Measurements from ENCODE around the gene XPNPEP1. TPM values are rescaled to one million over a fixed set of nuclear protein-coding genes. Genes with fewer than 3 reads are reported as not detected.

The XPNPEP1 gene
- total and polyA plus RNA-seq, 2 of the 4 experiments (the other 2 are of a cell fraction), result 164 to 311 TPM

GRCh38 chr10:109880886-109881768 lies 42.2 kb downstream of the XPNPEP1 start:
- H3K36me3 ChIP-seq (ENCODE audit: control insufficient read depth, insufficient read depth, low read length), result peaks cover 46% of the 10 kb centered on the region
- H2AK5ac ChIP-seq (ENCODE audit: low read depth, low read length), result no peak overlapping the region
- H2BK120ac ChIP-seq (ENCODE audit: low read depth, low read length), result no peak overlapping the region
- POLR2A ChIA-PET (ENCODE audit: unreplicated experiment), result no interaction called here
- no peak overlapping the region for H2AFZ ChIP-seq (replicated peaks; ENCODE audit: low read length, poor library complexity)
- no peak overlapping the region for H4K91ac ChIP-seq (ENCODE audit: insufficient read depth, low read depth, low read length)
- H4K5ac ChIP-seq (ENCODE audit: low read depth, low read length), result no peak overlapping the region
- H3K9me3 ChIP-seq (ENCODE audit: control insufficient read depth, insufficient read depth, low read length), result no peaks in the 10 kb centered on the region
- H2BK15ac ChIP-seq (ENCODE audit: low read depth, low read length), result no peak overlapping the region
- no peaks in the 10 kb centered on the region for H3K9me1 ChIP-seq (ENCODE audit: insufficient read depth, low read length)
- H3K23ac ChIP-seq (ENCODE audit: low read depth, low read length), result no peak overlapping the region
- H2AK9ac ChIP-seq (replicated peaks; ENCODE audit: low read depth, low read length, poor library complexity), result peak overlapping the region; percentile 38
- no peaks in the 10 kb centered on the region for H4K20me1 ChIP-seq (ENCODE audit: insufficient read depth, low read length)
- H3K4ac ChIP-seq (ENCODE audit: low read depth, low read length), result no peak overlapping the region
- BruUV-seq (replicated peaks), result no TSS peak
- dilution Hi-C loops (cut with HindIII; ENCODE audit: low sequenced_read_pairs, unreplicated experiment), result no loop called here
- no peak overlapping the region for H2BK5ac ChIP-seq (ENCODE audit: low read depth, low read length, poor library complexity, severe bottlenecking)
- in situ Hi-C loops (cut with MboI; ENCODE audit: low sequenced_read_pairs), result loop anchor here (5.0 kb wide), 2 partner anchors 256 to 391 kb away; no protein-coding TSS in a partner anchor
- no peak overlapping the region for H3K9ac ChIP-seq (ENCODE audit: low read depth, low read length)
- H3K79me1 ChIP-seq (ENCODE audit: low read depth in 1 of 2, low read length in 2 of 2), result peaks cover 0 to 7% of the 10 kb centered on the region in 2 experiments; a peak in 2 of 4 replicates
- WGBS, 2 experiments (ENCODE audit: extremely low coverage in 2 of 2, insufficient read length in 1 of 2), result 33% methylated on average over 1 of the region's 8 CpGs; no CpG with 5 or more reads in 1 of the 2 experiments
- CTCF ChIA-PET, result interaction anchor here (0.6 to 1.1 kb wide), 3 partner anchors 104 to 257 kb away, joined by 3 to 6 read pairs (median 3); no protein-coding TSS in a partner anchor
- no peak overlapping the region for H3K4me3 ChIP-seq (ENCODE audit: insufficient read depth, low read depth, low read length)
- no peak overlapping the region for H2BK20ac ChIP-seq (ENCODE audit: low read depth, low read length)
- no peak for DNase-seq
- no peak overlapping the region for H3K14ac ChIP-seq (replicated peaks; ENCODE audit: low read depth, low read length)
- no peak overlapping the region for H3K4me2 ChIP-seq (ENCODE audit: low read depth, low read length)
- H3K18ac ChIP-seq (ENCODE audit: low read depth, low read length), result no peak overlapping the region
- no peak overlapping the region for H4K8ac ChIP-seq (ENCODE audit: low read depth in 2 of 2, low read length in 2 of 2)
- intact Hi-C loops (cut with micrococcal nuclease), result loop anchor here (5.0 kb wide), 1 partner anchor 346 kb away; no protein-coding TSS in a partner anchor
- ATAC-seq (ENCODE audit: low read depth), result no peak
- no peak overlapping the region for H3K56ac ChIP-seq (ENCODE audit: extremely low read depth, insufficient read depth, low read length)
- peaks cover 4% of the 10 kb centered on the region for H3K4me1 ChIP-seq (ENCODE audit: control insufficient read depth, insufficient read depth, low read length)
- H3K27me3 ChIP-seq (ENCODE audit: control insufficient read depth, insufficient read depth, low read length), result no peaks in the 10 kb centered on the region
- H3K27ac ChIP-seq (ENCODE audit: insufficient read depth, low read length), result no peak overlapping the region
- no peak for TF ChIP-seq CTCF (conservative IDR thresholded peaks at IDR 0.05; ENCODE audit: low read depth, low read length)
- no peak for TF ChIP-seq RFX5 (IDR thresholded peaks at IDR 0.05; ENCODE audit: low read depth, low read length)
- no peak for TF ChIP-seq ELK1 (IDR thresholded peaks at IDR 0.05; ENCODE audit: borderline replicate concordance, low read depth, low read length)
- TF ChIP-seq CHD1 (IDR thresholded peaks at IDR 0.05; ENCODE audit: low read depth, low read length), result no peak
- no peak for TF ChIP-seq NFE2L2 (IDR thresholded peaks at IDR 0.05; ENCODE audit: low read depth, low read length)
- TF ChIP-seq SMC3 (IDR thresholded peaks at IDR 0.05; ENCODE audit: low read depth, low read length), result no peak
- no peak for TF ChIP-seq FOS (IDR thresholded peaks at IDR 0.05; ENCODE audit: low read depth, low read length)
- TF ChIP-seq RAD21 (IDR thresholded peaks at IDR 0.05; ENCODE audit: low read length), result no peak
- no peak for TF ChIP-seq MXI1 (IDR thresholded peaks at IDR 0.05; ENCODE audit: borderline replicate concordance, low read depth, low read length)
- no peak for TF ChIP-seq CEBPB (IDR thresholded peaks at IDR 0.05; ENCODE audit: low read depth, low read length)
- no peak for TF ChIP-seq MAZ (IDR thresholded peaks at IDR 0.05; ENCODE audit: borderline replicate concordance, low read depth, low read length)
- TF ChIP-seq RCOR1 (IDR thresholded peaks at IDR 0.05; ENCODE audit: insufficient replicate concordance, low read length), result no peak
- no peak for TF ChIP-seq USF2 (IDR thresholded peaks at IDR 0.05; ENCODE audit: low read depth, low read length)
- TF ChIP-seq BHLHE40 (IDR thresholded peaks at IDR 0.05; ENCODE audit: low read depth, low read length), result no peak

All from IMR-90 (cell line).